Trophoblast cell (in vitro differentiated cells and primary cell): Measurements from ENCODE around the gene PTCH2.
A peak's percentile ranks its signal among the peaks of the same experiment; 100 is the strongest.
"Not testable (repeated sequence)": the region's sequence is repeated elsewhere in the genome, so short reads cannot be mapped to it uniquely, and the experiment has no call there.

Experiments used
- DNase-seq, 2 donors: peaks; one replicate each; pipeline ENCODE4 v3.0.0-alpha.2; 2016
- H2AFZ ChIP-seq: 2 replicates; pipeline ENCODE4 v1.6.1; 2013; ENCODE audit warnings: low read length, moderate library complexity, mild to moderate bottlenecking; ENCODE audit not compliant: insufficient read depth, poor library complexity
- H2AK5ac ChIP-seq: 2 replicates; pipeline ENCODE4 v1.6.1; 2013; ENCODE audit warnings: mild to moderate bottlenecking, low read length
- H2BK120ac ChIP-seq: 2 replicates; pipeline ENCODE4 v1.6.1; 2013; ENCODE audit warnings: low read length, mild to moderate bottlenecking, moderate library complexity; ENCODE audit not compliant: insufficient read depth, poor library complexity
- H2BK12ac ChIP-seq: 2 replicates; pipeline ENCODE4 v1.6.1; 2013; ENCODE audit warnings: mild to moderate bottlenecking, low read length, moderate library complexity
- H2BK5ac ChIP-seq: 2 replicates; pipeline ENCODE4 v1.6.1; 2013; ENCODE audit warnings: low read length, low read depth, moderate library complexity, mild to moderate bottlenecking; ENCODE audit not compliant: poor library complexity
- H3K14ac ChIP-seq: 2 replicates; pipeline ENCODE4 v1.6.1; 2013; ENCODE audit warnings: mild to moderate bottlenecking, low read length
- H3K18ac ChIP-seq: 2 replicates; pipeline ENCODE4 v1.6.1; 2013; ENCODE audit warnings: mild to moderate bottlenecking, low read length
- H3K23ac ChIP-seq: 2 replicates; pipeline ENCODE4 v1.6.1; 2013; ENCODE audit warnings: low read length
- H3K27ac ChIP-seq: 2 replicates; pipeline ENCODE4 v1.5.1; 2013; ENCODE audit warnings: low read depth, mild to moderate bottlenecking, inconsistent platforms, low read length, moderate library complexity
- H3K27me3 ChIP-seq: 2 replicates; pipeline ENCODE4 v1.6.1; 2013; ENCODE audit warnings: inconsistent platforms, mild to moderate bottlenecking, low read length, moderate library complexity; ENCODE audit not compliant: insufficient read depth
- H3K36me3 ChIP-seq, 2 experiments: 1 replicate in 1 of 2; 2 replicates in 1 of 2; pipeline ENCODE4 v1.6.1; 2013; ENCODE audit warnings: low read length in 2 of 2, mild to moderate bottlenecking in 2 of 2, moderate library complexity in 1 of 2; ENCODE audit not compliant: insufficient read depth in 2 of 2, control insufficient read depth in 1 of 2
- H3K4ac ChIP-seq: 2 replicates; pipeline ENCODE4 v1.6.1; 2013; ENCODE audit warnings: low read depth, mild to moderate bottlenecking, low read length, moderate library complexity
- H3K4me1 ChIP-seq, 2 experiments: 1 replicate in 1 of 2; 2 replicates in 1 of 2; pipeline ENCODE4 v1.6.1; 2013; ENCODE audit warnings: low read length in 2 of 2, mild to moderate bottlenecking in 2 of 2, moderate library complexity in 1 of 2; ENCODE audit not compliant: insufficient read depth in 2 of 2, control insufficient read depth in 1 of 2
- H3K4me2 ChIP-seq: 2 replicates; pipeline ENCODE4 v1.6.1; 2013; ENCODE audit warnings: inconsistent platforms, mild to moderate bottlenecking, low read length, moderate library complexity
- H3K4me3 ChIP-seq: 2 replicates; pipeline ENCODE4 v1.5.1; 2013; ENCODE audit warnings: mild to moderate bottlenecking, low read depth, low read length, inconsistent platforms
- H3K79me1 ChIP-seq: one replicate; pipeline ENCODE4 v1.6.1; 2013; ENCODE audit warnings: low read length
- H3K79me2 ChIP-seq: 2 replicates; pipeline ENCODE4 v1.6.1; 2013; ENCODE audit warnings: low read length, mild to moderate bottlenecking; ENCODE audit not compliant: control insufficient read depth, insufficient read depth, poor library complexity
- H3K9ac ChIP-seq: 2 replicates; pipeline ENCODE4 v1.6.1; 2013; ENCODE audit warnings: mild to moderate bottlenecking, low read length
- H3K9me3 ChIP-seq: 2 replicates; pipeline ENCODE4 v1.6.1; 2013; ENCODE audit warnings: low read depth, mild to moderate bottlenecking, control low read depth, inconsistent platforms, low read length; ENCODE audit not compliant: insufficient read depth
- H4K12ac ChIP-seq: 2 replicates; pipeline ENCODE4 v1.6.1; 2013; ENCODE audit warnings: low read depth, mild to moderate bottlenecking, low read length, moderate library complexity
- H4K8ac ChIP-seq: 2 replicates; pipeline ENCODE4 v1.6.1; 2013; ENCODE audit warnings: low read depth, mild to moderate bottlenecking, low read length, moderate library complexity
- H4K91ac ChIP-seq: one replicate; pipeline ENCODE4 v1.6.1; 2013; ENCODE audit warnings: low read depth, mild to moderate bottlenecking, low read length, moderate library complexity
- WGBS: extraction: QIAGEN DNeasy Blood & Tissue Kit; methylation state at CpG from one replicate; pipeline ENCODE4 v1.1.7; 2013; ENCODE audit warnings: missing lambda C conversion rate; ENCODE audit not compliant: insufficient read length, insufficient coverage; ENCODE audit errors: extremely low coverage; 5-methylcytosine and 5-hydroxymethylcytosine counted together

PTCH2 gene

GRCh38 chr1:44846985-44847384 lies 3.9 kb upstream of the PTCH2 start:
- H3K27me3 ChIP-seq, result no peaks in the 10 kb centered on the region
- peak overlapping the region; percentile 48 for H3K9ac ChIP-seq
- no peak overlapping the region for H4K12ac ChIP-seq
- no peak overlapping the region for H2BK12ac ChIP-seq
- DNase-seq, result no peak
- no peak overlapping the region for H3K14ac ChIP-seq
- H4K8ac ChIP-seq, result no peak overlapping the region
- H3K4me1 ChIP-seq, result peaks cover 0 to 5% of the 10 kb centered on the region in 2 experiments
- H3K9me3 ChIP-seq, result no peaks in the 10 kb centered on the region
- H2BK5ac ChIP-seq, result no peak overlapping the region
- H4K91ac ChIP-seq, result no peak overlapping the region
- H2BK120ac ChIP-seq, result no peak overlapping the region
- H2AFZ ChIP-seq, result no peak overlapping the region
- no peak overlapping the region for H2AK5ac ChIP-seq
- H3K18ac ChIP-seq, result no peak overlapping the region
- no peak overlapping the region for H3K4ac ChIP-seq
- no peak overlapping the region for H3K4me3 ChIP-seq
- WGBS, result no CpG with 5 or more reads among the region's 1 CpG
- H3K4me2 ChIP-seq, result no peak overlapping the region
- H3K79me1 ChIP-seq, result no peaks in the 10 kb centered on the region
- no peaks in the 10 kb centered on the region for H3K79me2 ChIP-seq
- no peak overlapping the region for H3K23ac ChIP-seq
- no peaks in the 10 kb centered on the region for H3K36me3 ChIP-seq
- H3K27ac ChIP-seq, result no peak overlapping the region

- no peak for DNase-seq
- H3K4ac ChIP-seq, result no peak overlapping the region
- H3K9me3 ChIP-seq, result no peaks in the 10 kb centered on the region
- H2BK120ac ChIP-seq, result no peak overlapping the region
- no peak overlapping the region for H2BK5ac ChIP-seq
- no peaks in the 10 kb centered on the region for H3K79me1 ChIP-seq
- H3K27me3 ChIP-seq, result no peaks in the 10 kb centered on the region
- no peak overlapping the region for H3K14ac ChIP-seq
- no peaks in the 10 kb centered on the region for H3K79me2 ChIP-seq
- H3K4me3 ChIP-seq, result peak overlapping the region; percentile 70
- H2AFZ ChIP-seq, result no peak overlapping the region
- no peak overlapping the region for H3K23ac ChIP-seq
- no peak overlapping the region for H4K91ac ChIP-seq
- no peaks in the 10 kb centered on the region for H3K36me3 ChIP-seq
- H2AK5ac ChIP-seq, result no peak overlapping the region
- H3K4me2 ChIP-seq, result peak overlapping the region; percentile 89
- no CpG with 5 or more reads among the region's 16 CpGs for WGBS
- H4K12ac ChIP-seq, result no peak overlapping the region
- no peak overlapping the region for H3K18ac ChIP-seq
- no peak overlapping the region for H3K27ac ChIP-seq
- no peak overlapping the region for H2BK12ac ChIP-seq
- H3K4me1 ChIP-seq, result peaks cover 0 to 5% of the 10 kb centered on the region in 2 experiments
- H3K9ac ChIP-seq, result no peak overlapping the region
- H4K8ac ChIP-seq, result no peak overlapping the region
Measured at GRCh38 chr1:44842486-44842861, 579 bp downstream of the PTCH2 start.

GRCh38 chr1:44839576-44839975 lies 3.5 kb downstream of the PTCH2 start:
- Histone ChIP-seq H2AK5ac (no peak overlapping the region), H3K79me2 (no peaks in the 10 kb centered on the region), H3K9ac (no peak overlapping the region), H4K8ac (no peak overlapping the region), H3K4me2 (no peak overlapping the region), H3K9me3 (no peaks in the 10 kb centered on the region), H3K18ac (no peak overlapping the region), H3K27me3 (no peaks in the 10 kb centered on the region), H2BK5ac (no peak overlapping the region), H3K27ac (no peak overlapping the region), H3K23ac (no peak overlapping the region), H3K4me1 (peaks cover 0 to 5% of the 10 kb centered on the region in 2 experiments), H2BK120ac (no peak overlapping the region), H3K14ac (no peak overlapping the region), H3K4ac (no peak overlapping the region), H2BK12ac (no peak overlapping the region), H2AFZ (no peak overlapping the region), H3K36me3 (no peaks in the 10 kb centered on the region), H3K4me3 (no peak overlapping the region), H4K12ac (no peak overlapping the region), H4K91ac (no peak overlapping the region), H3K79me1 (no peaks in the 10 kb centered on the region)
- DNase-seq, result no peak
- no CpG with 5 or more reads among the region's 4 CpGs for WGBS

GRCh38 chr1:44838294-44838693 lies 4.8 kb downstream of the PTCH2 start:
- H3K9ac ChIP-seq, H3K4me3 ChIP-seq, H4K91ac ChIP-seq, H2AK5ac ChIP-seq, H4K8ac ChIP-seq, H3K4ac ChIP-seq, H3K79me2 ChIP-seq, H2BK5ac ChIP-seq, H3K79me1 ChIP-seq, H3K27me3 ChIP-seq, H3K27ac ChIP-seq, H4K12ac ChIP-seq, DNase-seq, H3K18ac ChIP-seq, H2BK120ac ChIP-seq, H2AFZ ChIP-seq, H3K4me2 ChIP-seq, H3K36me3 ChIP-seq, H3K23ac ChIP-seq, H2BK12ac ChIP-seq, H3K9me3 ChIP-seq, H3K14ac ChIP-seq, H3K4me1 ChIP-seq: not testable (repeated sequence)
- WGBS, result no CpG with 5 or more reads among the region's 11 CpGs
